Iris pigment epithelial cell (primary cell): ENCODE data around the gene ADAMTSL2.

ENCODE experiments used
- DNase-seq: peaks from one replicate; pipeline ENCODE4 v3.0.0-alpha.2; 2011; ENCODE audit warnings: low read depth

The ADAMTSL2 gene

DNA sequence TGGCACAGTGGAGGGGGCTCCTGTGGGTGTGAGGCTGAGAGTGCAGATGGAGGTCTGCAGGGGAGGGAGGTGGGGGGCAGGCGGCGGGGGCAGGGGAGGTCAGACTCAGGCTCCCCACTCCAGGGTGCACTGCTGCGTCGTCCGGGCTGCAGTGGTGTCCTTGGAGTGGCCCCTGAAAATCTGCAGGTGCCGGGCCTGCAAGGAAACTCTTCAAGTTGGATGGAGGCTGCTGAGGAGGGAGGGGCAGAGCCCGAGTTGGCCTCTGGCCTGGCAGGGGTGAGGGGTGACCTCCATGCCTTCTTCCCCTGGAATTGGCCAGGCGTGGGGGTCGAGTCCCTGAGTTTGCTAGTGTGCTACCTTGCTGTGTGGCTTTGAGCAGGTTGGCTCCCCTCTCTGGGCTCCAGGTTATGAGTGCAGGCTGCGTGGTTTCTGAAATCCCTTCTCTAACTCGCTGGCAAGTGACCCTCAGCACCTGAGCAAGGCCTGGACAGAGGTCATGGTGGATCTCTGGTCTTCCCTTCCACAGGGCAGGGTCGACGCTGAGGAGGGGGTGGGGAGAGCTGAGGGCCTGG, 888 bp downstream of the ADAMTSL2 start:
- DNase-seq = no peak

DNA sequence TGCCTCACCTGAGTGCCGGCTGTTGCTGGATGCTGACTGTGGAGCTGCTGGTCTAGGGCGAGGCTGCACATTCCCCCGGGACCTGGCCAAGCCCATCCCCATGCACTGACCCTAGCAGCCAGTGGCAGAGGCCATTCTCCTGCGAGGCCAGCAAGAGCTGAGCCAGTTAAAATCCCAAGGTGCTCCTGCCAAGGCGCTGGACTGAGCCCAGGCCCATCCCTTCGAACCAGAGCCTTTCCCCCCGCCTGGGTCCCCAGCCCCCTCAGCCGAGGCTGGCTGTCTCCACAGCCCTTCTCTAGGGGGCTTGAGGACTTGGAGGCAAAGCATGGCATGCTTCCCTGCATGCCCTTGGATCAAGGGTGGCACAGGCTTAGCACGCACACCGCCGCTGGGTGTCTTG, 1.6 kb downstream of the ADAMTSL2 start:
- no peak for DNase-seq

- DNase-seq = no peak
Observed at GRCh38 chr9:133536536-133536935, 2.0 kb downstream of the ADAMTSL2 start.

GRCh38 chr9:133537257-133537656, 2.8 kb downstream of the ADAMTSL2 start:
- DNase-seq = no peak

- no peak for DNase-seq
Observed at GRCh38 chr9:133538176-133538575, 3.7 kb downstream of the ADAMTSL2 start.

DNA sequence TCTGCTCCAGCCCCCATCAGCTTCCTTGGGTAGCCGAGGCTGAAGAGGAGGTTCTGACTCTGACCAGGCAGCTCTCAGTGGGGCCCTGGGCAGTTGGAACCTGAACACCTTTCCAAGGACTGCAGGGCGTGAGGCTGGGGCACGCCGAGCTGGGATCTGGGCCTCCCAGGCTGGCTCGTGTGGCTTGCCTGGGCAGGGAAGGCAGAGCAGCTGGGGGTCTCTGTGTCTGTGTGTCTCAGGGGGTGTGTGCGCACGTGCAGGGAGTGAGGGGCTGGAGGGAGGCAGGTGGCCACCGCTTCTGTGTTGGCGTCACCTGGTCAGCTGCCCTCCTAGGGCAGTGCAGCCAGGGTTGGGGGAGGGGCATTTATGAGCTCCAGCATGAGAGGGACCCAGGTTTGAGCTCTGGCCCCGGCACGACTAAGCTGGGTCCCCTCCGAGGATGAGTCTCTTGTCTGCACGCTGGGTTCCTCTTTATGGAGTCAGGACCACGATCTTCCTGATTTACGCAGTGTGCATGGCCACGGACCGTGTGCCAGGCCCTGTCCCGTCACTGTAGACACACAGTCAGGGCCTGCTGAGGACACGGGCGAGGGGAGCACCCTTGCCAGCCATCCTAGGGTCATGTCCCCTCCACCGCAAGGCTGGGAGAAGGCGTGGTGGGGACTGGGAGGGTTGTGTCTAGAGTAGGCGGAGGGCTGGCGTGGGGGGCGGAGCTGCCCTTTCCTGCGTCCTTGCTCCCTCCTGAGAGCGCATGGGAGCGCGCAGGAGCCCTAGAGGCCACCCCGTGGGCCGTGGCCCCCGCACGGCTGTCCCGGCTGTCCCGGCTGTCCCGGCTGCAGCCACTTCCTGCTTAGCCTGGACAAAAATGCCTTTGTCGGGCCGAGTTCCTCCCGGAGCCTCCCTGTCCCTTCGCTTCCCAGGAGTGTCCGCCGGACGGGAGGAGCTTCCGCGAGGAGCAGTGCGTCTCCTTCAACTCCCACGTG, 4.6 kb downstream of the ADAMTSL2 start:
- no peak for DNase-seq

GRCh38 chr9:133539991-133540697, 5.6 kb downstream of the ADAMTSL2 start:
- DNase-seq = no peak

GRCh38 chr9:133540698-133541025, 6.2 kb downstream of the ADAMTSL2 start:
- no peak for DNase-seq

DNA sequence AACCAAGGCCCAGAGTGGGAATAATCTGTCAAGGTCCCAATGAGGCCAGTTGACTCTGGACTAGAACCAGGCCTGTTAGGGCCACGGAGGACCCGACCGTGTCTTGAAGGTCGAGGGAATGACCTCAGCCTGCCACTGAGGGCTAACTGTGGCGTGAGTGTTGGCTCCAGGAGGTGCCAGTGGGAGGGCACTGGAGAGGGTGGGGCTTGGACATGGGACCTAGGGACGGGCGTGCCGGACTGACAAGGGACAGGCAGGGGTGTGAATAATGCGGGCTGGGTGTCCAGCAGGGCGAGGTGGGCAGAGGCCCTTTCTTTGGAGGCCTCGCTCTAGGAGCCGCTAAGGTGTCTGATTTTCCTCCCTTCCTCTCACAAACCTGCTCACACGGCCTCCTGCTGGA, 7.5 kb downstream of the ADAMTSL2 start:
- no peak for DNase-seq

- DNase-seq = no peak
Observed at GRCh38 chr9:133543772-133544467, 9.4 kb downstream of the ADAMTSL2 start.

DNA sequence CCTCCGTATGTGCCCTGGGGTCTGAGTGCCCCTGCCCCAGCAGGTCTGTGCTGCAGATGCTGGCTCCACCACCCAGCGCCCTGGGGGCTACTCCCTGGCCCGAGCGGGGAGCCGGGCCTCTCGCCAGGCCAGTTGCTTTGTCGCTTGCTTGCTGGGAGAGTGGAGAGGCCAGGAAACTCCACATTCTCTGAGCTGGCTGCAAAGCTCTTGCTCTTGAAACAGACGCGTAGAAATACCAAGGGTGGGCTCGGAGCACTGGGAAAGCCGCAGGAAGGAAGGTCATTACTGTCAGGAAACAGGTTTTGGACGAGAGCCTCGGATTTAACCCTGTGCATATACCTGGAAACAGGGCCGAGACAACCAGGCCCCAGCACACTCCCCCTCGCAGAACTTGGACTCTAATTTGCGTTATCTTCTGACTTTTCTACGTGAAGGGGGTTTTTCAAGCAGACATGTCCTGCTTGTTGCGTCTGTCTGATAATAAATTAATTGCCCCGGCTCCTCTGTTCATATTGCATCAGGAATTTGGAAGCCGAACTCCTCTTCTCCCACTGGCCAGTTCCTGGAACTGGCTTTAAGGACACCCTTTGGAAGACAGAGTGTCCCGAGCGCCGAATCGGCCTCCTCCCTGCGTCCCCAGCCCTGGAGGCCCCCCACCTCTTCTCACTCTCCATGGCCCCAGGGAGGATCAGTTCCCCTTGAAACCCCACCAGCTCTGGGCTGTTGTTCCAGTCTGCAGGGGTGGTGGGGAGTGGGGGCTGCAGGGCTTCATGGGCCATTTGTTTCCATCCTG, 11.2 kb downstream of the ADAMTSL2 start:
- no peak for DNase-seq

DNA sequence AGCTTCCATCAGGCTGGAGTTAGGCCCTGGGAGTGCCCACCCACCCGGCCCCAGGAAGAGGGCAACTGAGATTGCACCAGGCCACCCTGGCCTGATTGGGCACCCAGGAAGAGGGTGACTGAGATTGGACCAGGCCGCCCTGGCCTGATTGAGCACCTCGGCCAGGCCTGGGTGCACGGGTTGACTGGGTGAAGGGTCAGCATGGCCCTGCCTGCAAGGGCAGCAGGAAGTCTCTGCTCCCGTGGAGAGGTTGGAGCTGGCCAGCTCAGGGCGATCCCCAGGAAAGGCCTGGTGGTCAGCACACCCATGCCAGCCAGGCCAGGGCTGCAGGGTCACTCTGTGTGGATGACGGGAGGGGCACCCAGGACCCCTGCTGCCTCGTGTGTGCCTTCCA, 11.8 kb downstream of the ADAMTSL2 start:
- no peak for DNase-seq

GRCh38 chr9:133547116-133547515, 12.6 kb downstream of the ADAMTSL2 start:
- no peak for DNase-seq

DNA sequence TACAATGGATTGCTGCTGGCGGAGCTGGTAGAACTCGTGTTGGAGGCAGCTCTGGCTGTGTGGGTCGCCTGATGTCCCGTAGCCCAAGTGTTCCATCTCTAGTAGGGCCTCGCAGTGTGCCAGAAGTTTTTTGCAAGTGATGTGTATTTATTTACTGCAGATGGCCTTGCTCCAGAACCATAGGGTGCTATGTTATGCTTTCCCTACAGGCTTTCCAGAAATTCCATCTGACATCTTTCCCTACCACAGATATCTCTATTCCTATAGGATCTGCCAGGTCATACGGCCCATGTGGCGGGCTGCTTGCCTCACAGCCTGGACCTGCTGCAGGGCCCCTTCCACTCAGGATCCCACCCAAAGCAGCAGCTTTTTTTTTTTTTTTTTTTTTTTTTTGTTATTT, 16.9 kb downstream of the ADAMTSL2 start:
- DNase-seq = no peak

- no peak for DNase-seq
Observed at GRCh38 chr9:133552236-133552635, 17.7 kb downstream of the ADAMTSL2 start.

GRCh38 chr9:133553123-133553522, 18.6 kb downstream of the ADAMTSL2 start:
- DNase-seq = no peak

DNA sequence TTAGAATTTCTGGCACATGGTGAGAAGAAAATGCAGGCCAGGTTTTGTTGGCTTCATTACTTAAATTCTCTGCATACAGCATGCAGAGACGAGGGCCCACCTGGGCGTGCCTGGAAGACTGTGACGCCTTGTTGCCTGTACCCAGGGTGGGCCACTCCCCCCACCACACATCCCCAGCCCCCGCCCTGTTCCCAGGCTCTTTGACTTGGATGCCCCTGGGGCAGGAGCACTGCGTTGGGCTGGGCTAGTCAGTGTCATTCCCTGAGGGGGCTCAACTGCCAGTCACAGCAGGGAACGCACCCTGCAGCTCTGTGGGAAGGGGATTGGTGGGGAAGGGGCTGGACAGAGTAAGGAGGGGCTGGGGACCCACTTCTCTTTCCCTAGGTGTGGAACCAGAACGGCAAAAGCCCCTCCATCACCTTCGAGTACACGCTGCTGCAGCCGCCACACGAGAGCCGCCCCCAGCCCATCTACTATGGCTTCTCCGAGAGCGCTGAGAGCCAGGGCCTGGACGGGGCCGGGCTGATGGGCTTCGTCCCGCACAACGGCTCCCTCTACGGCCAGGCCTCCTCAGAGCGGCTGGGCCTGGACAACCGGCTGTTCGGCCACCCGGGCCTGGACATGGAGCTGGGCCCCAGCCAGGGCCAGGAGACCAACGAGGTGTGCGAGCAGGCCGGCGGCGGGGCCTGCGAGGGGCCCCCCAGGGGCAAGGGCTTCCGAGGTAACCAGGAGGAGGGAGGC, 19.6 kb downstream of the ADAMTSL2 start:
- no peak for DNase-seq

DNA sequence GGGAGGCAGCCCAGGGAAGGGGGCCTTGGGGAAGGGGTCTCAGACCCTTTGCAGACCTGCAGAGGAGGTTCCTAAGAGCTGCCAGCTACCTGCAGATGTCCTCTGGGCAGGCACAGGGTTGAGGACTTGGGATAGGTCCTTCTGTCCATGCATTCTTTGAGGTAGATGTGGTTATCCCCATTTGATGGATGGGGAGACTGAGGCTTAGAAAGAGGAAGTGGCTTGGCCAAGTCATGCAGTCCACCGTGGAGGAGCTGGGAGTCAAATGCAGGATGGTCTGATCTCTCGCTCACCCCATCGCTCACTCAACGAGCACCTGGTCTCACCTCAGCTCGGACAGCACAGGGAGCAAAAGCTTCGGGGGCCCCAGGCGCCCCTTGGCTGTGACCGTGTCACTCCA, 20.2 kb downstream of the ADAMTSL2 start:
- DNase-seq = no peak

DNA sequence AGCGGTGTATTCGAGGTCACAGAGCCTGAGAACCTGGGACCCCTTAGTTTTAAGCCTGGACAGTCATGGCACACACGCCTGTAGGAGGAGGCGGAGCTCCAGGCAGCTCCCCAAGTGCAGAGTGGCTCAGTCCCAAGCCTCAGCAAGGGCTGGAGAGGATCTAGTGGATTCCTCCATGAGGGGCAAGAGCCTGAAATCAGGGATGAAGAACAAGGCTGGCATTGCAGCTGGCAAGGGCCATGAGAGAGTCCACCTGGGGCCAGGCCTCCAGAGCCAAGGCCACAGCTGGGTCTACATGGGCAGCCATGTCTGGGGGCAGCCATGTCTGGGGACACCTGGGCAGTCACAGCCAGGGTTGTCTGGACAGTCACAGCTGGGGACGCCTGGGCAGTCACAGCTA, 21.9 kb downstream of the ADAMTSL2 start:
- no peak for DNase-seq

GRCh38 chr9:133557581-133557980, 23.1 kb downstream of the ADAMTSL2 start:
- no peak for DNase-seq
